HG02678 (cell line): ENCODE measurements around the gene PSORS1C1.
A peak's percentile ranks its signal among the peaks of the same experiment; 100 is the strongest.
"Not testable (repeated sequence)": the region's sequence is repeated elsewhere in the genome, so short reads cannot be mapped to it uniquely, and the experiment has no call there.

ENCODE experiments used
- ATAC-seq: cut with Tn5 transposase; IDR thresholded peaks from one replicate; pipeline ENCODE4 v1.9.1; 2021; ENCODE audit warnings: mild to moderate bottlenecking, moderate library complexity; ENCODE audit not compliant: unreplicated experiment

The PSORS1C1 gene

DNA sequence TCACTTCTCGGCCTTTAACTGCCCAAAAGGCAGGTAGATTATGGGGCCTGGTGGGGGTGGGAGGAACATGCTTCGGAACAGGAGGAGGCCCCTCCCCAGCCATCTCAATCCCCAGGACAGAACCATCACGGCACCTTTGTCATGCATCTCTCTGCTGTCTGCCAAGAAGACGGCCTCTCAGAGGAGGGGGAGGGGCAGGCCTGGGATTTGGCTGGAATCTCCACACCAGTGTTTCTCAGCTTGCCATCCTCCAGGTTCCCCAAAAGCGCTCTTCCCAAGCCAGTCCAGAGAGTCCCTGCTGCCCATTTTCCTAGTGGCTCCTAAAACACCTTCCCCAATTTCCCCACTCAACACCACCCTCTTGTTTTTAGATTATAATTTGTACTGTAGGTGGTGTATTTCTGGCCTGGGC is 58.4 kb downstream of the PSORS1C1 start:
- ATAC-seq: no peak

DNA sequence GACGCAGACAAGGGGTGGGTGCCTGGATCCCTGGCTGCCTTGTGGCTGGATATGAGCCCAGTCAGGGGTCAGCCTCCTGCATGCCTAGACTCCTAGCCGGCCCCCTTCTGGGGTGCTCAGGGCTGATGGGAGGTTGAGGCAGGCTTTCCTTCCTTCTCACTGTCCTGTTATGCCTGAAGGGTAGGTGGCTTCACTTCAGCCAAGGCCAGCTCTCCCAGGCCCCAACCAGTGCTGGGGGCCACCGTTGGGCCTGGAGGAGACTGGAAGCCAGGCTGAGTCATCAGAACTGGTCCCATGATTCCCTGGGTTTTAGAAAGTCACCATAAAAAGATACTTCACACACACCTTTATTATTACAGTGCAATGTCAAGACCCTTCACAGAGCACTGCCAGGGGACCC is 58.8 kb downstream of the PSORS1C1 start:
- ATAC-seq: no peak

DNA sequence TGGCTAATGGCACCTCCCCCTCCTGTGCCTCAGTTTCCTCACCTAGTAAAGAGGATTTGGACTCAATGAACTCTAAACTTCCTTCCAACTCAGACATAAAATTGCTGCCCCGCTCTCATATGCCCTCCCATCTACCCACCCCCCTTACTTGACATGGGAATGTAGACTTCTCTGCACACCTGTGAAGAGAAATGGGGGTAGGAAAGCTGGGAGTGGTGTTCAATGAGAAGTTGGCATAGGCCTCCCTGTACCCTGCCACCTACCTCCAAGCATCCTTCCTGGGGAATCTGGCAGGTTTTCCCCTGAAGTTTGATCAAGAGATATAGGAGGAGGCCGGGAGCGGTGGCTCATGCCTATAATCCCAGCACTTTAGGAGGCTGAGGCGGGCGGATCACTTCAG is 59.8 kb downstream of the PSORS1C1 start:
- no peak for ATAC-seq

DNA sequence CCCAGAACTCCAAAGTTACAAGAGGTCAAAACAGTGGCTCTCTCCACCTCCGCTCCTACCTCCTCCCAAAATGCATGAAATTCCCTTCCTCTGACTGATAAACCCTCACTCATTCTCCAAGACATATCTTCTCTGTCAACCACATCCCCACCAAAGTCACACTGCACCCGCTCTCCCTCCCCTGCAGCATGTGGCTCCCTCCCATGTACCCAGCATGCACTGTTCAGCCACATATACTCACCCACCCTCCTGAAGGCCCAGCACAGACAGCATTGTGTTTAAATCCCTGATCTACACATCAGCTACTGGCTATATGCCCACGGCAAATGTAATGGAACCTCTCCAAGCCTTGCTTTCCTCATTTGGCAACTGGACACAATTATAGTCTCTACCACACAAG is 61.4 kb downstream of the PSORS1C1 start:
- no peak for ATAC-seq

DNA sequence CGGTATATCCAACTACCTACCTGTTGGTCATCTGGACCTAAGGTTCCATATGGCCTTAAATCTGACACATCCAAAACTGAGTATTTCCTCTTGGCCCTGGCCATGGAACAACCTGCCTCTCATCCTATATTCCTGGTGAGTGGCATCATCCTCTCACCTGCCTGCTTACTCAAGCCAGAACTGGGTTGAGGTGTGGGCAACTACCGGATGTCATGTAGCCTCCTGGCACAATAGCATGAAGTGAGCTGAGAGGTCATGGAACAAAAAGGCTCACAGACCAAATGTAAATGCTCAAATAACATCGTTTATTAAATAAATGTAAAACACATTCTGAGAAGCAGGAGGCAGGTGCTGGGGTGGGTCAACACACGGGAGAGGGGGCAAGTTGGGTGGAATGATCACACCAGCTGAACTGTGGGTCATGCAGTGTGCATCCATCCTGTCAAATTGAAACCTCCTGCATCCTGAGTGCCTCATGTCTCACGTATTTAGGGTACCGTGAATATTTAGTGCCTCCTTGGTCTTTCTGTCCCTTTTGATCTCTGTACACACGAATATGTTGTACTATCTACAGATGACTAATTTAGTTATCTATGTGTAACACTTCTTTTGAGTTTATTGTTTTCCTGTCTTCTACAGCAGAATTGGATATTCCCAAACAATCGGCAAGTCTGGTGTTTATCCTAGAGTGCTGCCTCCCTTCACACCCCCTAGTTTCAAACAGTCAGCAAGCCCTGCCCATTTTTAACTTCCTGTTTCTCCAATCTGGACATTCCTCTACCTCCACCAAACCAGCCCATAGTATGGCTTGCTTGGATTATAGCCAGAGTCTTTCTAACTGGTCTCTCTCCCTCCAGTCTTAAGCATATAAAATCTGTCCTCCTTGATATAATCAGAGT is 63.8 kb downstream of the PSORS1C1 start:
- no peak for ATAC-seq

DNA sequence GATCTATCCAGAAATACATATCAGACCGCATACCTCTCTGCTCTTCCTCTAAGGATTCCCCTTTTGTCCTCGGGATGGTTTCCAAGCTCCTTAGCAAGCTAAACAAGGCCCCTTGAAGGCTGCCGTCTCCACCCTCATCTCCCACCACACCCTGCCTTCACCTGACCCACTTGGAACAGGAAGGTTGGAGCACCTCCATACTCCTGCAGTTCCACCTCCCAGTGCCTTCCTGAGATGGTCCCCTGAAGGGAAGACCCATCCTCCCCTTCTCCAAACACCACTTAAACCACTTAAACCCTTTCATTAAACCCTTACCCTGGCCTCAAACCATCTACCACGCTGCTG is 64.4 kb downstream of the PSORS1C1 start:
- ATAC-seq: no peak

DNA sequence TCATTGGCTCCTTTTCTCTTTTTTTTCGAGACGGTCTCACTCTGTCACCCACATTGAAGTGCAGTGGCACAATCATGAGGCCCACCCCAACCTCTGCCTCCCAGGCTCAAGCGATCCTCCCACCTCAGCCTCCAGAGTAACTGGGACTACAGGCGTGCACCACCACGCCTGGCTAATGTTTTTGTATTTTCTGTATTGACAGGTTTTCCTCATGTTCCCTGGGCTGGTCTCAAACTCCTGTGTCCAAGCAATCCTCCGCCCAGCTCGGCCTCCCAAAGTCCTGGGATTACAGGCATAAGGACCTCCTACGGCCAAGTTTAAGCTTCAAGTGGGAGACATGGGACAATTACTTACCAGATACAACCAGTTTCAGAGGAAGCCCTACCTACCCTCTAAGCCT is 65.3 kb downstream of the PSORS1C1 start:
- no peak for ATAC-seq

DNA sequence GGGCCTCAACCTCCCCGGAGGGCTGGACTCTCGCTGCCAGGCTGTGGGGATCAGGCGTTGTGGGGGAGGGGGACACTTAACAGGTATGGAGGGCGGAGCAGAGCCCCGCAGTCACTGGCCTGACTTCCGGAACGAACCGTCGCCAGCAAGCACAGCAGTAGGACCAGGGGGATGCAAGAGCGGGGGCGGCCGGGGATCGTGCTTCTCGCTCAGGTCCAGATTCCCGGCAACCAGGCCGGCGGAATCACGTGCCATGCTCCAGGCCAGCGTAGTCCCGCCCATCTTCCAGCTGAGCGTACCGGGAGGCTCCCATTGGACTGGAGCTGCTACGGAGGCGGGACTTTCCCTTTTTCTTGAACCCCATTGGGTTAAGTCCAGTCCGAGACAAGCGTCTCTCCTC is 65.9 kb downstream of the PSORS1C1 start:
- ATAC-seq: peak; percentile 99

DNA sequence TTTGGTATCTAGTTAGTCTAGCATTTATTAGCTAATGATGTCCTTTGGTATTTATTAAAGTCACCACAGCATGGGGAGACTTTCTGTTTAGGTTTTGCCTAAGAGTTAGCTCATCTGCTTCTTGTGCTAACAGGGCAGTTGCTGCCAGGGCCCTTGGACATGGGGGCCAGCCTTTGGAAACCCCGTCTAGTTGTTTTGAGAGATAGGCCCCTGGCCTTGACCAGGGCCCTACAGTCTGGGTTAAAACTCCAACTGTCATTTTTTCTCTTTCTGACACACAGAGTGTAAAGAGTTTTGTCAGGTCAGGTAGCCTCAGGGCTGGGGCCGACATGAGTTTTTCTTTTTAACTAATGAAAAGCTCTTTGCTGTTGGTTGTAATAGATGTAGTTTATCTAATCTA is 68.7 kb downstream of the PSORS1C1 start:
- ATAC-seq: not testable (repeated sequence)

DNA sequence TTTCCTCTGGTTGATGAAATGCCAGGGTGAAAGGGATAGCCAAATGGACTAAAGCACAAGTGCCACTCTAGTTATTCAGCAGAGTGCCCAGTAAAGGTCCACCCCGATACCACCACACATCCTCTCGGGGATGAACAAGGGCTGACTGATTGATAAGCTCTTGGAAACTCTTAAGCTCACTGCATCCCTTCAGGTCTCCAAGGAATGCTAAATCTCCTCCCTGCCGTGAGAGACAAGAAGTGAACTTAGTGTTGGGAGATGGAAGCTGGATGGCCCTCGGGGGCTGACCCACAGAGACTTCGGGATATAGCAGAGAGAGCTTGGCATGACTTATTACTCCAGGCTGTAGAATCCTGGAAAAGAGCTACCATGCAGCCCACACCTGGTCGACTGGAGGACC is 69.3 kb downstream of the PSORS1C1 start:
- ATAC-seq: not testable (repeated sequence)

DNA sequence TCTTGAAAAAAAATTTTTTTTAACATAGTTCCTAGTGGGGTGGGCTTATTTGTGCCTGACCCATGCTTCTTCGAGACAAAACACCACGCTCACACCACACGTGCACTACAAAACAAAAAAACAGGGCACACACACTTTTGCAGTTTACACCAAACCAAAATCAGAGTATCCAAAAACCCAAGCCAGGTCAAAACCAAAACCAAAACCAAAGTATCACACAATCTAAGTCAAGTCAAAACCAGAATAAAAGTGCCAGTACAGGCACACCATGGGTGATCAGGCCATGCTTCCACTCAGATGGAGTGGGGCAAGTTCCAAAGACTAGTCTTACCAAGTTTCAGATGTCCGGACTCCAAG is 71.1 kb downstream of the PSORS1C1 start:
- not testable (repeated sequence) for ATAC-seq

DNA sequence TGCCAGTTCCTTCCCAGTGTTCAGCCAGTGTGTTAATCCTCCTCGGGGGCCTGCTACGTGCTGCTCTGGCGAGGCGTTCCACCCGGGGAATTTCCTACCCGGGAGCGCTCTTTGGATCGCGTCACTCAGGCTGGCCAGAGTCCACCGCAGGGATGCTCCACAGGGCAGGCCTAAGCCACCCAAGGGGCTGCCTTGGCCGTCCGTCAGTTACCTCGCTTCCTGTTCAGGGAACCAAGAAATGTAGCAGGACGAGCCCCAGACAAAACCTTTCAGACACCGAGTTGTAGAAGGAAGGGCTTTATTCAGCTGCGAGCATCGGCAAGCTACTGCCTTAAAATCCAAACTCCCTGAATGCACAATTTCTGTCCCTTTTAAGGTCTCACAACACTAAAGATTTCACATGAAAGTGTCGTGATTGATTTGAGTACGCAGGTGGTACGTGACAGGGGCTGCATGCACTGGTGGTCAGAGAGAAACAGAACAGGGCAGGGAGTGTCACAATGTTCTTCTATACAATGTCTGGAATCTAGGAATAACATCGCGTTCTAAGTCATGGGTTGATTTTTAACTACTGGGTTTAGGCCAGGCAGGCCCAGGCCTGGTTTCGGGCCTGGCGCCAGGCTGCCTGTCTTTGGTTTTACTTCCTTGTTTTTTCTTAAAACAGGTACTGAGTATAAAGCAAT is 71.6 kb downstream of the PSORS1C1 start:
- no peak for ATAC-seq

DNA sequence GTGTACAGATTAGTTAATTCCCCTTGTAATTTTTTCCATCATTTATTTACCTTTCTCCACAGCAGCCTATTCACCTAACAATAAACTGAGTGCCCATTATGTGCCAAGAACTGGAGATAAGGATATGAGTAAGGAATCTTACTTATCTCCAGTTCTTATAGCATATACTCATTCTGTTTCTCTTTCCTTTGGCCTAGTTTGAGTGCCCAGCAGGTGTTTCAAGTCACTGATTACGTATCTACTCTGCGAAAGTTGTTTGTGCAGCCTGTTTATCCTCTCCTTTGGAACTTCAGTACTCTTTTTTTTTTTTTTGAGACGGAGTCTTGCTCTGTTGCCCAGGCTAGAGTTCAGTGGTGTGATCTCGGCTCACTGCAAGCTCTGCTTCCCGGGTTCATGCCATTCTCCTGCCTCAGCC is 73.2 kb downstream of the PSORS1C1 start:
- ATAC-seq: no peak

DNA sequence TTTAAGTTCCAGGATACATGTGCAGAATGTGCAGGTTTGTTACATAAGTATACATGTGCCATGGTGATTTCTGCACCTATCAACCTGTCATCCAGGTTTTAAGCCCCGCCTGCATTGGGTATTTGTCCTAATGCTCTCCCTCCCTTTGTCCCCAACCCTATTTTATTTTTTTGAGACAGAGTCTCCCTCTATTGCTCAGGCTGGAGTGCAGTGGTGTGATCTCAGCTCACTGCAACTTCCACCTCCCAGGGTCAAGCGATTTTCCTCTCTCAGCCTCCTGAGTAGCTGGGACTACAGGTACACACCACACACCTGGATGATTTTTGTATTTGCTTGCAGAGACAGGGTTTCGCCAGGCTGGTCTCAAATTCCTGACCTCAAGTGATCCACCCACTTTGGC is 74.6 kb downstream of the PSORS1C1 start:
- ATAC-seq: not testable (repeated sequence)
